Measurements from ENCODE around the gene S1PR2. TPM values are rescaled to one million over a fixed set of nuclear protein-coding genes. Genes with fewer than 3 reads are reported as not detected.

The S1PR2 gene, protein sequence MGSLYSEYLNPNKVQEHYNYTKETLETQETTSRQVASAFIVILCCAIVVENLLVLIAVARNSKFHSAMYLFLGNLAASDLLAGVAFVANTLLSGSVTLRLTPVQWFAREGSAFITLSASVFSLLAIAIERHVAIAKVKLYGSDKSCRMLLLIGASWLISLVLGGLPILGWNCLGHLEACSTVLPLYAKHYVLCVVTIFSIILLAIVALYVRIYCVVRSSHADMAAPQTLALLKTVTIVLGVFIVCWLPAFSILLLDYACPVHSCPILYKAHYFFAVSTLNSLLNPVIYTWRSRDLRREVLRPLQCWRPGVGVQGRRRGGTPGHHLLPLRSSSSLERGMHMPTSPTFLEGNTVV
- 1.8 and 3.4 TPM in 2 replicates for total RNA-seq

DNA sequence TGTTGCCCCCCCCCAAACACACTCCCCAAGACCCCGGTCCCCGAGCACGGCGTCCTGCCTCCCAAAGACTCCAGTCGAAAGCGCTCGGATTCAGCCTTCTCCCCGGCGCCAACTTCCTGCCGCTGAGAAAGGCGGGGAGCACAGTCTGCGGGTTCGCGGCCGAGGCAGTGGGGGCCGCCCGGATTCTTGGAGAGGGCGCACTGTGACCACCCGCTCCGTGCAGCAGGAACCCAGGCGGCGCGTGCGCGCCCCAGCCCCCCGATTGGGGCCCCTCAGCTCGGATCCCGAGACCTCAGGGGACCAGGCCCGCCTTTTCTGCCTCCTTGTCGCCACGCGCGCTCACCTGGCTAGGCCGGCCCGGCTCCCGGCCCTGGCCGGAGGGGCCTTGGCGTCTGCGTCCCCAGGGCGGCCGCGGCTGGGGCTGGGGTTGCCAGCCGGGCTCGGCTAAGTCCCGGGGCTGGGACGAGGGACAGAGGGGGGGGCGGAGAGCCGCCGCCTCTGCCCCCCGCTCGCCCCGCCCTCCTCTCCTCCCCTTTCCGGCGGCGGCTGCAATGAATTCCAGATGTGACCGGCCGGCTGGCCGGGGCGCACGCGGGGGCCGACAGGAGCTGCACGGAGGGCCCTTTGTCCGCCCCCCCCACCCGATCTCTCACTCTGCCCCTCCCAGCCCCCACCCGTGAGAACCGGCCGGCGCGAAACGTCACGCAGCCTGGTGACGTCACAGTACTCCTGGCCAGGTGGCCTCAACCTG lies at the start of gene S1PR2:
S1PR2 (minus strand) TSS at position 471 of the 751 bp plus-strand sequence. CDS start 6,426 bp downstream, outside the sequence.
- no peak for DNase-seq (ENCODE audit: extremely low read depth, low read depth, low spot score)

DNA sequence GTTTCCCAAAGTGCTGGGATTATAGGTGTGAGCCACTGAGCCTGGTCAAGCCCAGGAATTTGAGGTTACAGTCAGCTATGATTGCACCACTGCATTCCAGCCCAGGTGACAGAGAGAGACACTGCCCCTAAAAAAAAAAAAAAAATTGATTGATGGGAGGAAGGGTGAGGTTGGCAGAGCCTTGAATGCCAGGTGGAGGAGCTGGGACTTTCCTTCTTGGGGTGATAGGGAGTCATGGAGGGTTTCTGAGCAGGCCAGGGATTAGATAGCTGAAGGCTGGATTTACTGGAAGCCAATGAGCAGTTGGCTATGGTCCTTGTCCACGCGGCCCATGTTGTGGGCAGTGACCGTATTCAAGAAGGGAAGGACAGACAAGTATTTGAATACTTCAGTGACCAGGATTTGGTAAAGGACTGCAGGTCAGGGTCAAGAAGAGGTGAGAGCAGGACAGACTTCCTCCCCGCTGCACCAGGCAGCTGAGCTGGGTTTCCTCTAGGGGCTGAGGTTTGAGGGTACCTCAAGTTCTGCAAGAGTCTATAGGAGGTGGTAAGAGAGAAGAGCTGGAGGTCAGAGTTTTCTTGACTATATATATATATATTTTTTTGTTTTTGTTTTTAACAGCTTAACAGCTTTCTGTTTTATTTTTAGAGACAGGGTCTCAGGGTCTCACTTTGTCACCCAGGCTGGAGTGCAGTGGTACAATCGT lies 48.8 kb upstream of the S1PR2 start:
- no peak for DNase-seq (ENCODE audit: extremely low read depth, low read depth, low spot score)

DNA sequence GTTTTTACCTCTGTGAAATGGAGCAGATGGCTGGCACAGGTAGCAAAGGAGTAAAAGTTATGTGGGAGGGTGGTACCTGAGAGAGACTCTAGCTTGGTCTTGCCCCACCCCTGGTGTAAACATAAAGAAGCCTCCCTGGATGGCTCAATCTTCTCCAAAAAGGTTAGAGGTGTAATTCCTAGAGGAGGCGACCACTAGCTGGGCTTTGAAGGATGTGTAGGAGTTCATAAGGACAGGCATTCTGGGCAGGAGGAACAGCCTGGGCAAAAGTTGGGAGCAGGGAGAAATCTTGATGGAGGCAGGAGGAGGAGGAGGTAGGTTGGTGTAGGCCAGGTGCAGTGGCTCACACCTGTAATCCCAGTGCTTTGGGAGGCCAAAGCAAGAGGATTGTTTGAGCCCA lies 47.8 kb upstream of the S1PR2 start:
- no peak for DNase-seq (ENCODE audit: extremely low read depth, low read depth, low spot score)

DNA sequence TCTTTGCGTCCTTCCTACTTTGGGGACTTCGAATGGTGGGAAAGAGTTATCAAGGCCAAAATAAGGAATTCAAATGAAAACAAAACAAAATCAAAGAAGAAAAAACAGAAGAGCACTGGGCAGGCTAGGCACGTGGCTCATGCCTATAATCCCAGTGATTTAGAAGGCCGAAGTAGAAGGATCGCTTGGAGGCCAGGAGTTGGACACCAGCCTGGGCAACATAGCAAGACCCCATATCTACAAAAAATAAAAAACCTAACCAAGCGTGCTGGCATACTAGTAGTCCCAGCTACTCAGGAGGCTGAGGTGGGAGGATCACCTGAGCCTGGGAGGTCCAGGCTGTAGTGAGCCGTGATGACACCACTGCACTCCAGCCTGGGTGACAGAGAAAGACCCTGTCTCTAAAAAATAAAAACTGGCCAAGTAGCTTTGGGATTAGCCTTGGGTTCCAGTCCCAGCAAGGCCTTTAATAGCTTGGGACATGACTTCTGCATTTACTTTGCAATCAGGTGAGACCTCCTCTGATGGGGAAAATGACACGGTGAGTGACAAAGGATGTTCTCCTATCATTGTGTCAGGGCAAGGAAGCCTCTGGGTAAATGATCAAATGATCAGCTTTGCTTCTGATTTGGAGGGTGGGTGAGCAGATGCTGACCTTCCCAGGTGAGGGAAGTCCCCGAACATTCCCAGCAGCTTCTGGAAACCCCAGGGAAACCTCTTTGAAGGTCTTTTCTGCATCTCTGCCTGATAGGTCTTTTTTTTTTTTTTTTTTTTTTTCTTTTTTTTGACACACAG lies 46.9 kb upstream of the S1PR2 start:
- DNase-seq (ENCODE audit: extremely low read depth, low read depth, low spot score), result no peak

DNA sequence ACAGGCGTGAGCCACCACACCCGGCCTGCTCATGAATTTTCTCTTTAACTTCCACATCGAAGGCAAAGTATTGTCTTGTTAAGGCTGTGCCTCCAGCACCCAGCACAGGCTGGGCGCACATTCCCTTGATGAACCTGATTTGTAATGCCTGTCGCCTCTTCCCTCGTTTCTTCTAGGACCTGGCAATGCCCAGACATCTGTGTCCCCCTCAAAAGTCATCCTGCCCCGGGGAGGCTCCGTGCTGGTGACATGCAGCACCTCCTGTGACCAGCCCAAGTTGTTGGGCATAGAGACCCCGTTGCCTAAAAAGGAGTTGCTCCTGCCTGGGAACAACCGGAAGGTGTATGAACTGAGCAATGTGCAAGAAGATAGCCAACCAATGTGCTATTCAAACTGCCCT lies 43.5 kb upstream of the S1PR2 start:
- no peak for DNase-seq (ENCODE audit: extremely low read depth, low read depth, low spot score)

DNA sequence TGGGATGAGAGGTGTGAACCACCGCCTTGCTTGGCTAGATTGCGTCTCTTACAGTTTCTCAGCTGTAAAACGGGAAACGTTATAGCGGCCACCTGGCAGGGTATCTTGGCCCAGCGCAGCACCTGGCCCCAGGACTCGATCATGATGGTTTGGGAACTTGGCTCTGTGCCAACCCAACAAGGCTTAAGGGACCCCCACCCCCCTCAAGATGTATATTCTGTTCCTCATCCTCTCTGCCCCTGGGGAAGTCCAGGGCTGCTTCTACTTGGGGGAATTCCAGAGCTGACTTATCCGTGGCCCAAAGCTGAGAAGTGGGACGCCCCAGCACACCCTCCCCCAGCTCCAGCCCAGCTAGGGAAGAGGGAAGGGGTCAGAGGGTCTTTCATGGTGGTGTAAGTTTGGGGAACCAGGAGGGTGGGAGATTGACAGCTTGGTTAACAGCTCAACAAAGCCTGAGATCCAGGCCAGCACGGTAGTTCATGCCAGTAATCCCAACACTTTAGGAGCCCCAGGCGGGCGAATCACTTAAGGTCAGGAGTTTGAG lies 40.5 kb upstream of the S1PR2 start:
- no peak for DNase-seq (ENCODE audit: extremely low read depth, low read depth, low spot score)

DNA sequence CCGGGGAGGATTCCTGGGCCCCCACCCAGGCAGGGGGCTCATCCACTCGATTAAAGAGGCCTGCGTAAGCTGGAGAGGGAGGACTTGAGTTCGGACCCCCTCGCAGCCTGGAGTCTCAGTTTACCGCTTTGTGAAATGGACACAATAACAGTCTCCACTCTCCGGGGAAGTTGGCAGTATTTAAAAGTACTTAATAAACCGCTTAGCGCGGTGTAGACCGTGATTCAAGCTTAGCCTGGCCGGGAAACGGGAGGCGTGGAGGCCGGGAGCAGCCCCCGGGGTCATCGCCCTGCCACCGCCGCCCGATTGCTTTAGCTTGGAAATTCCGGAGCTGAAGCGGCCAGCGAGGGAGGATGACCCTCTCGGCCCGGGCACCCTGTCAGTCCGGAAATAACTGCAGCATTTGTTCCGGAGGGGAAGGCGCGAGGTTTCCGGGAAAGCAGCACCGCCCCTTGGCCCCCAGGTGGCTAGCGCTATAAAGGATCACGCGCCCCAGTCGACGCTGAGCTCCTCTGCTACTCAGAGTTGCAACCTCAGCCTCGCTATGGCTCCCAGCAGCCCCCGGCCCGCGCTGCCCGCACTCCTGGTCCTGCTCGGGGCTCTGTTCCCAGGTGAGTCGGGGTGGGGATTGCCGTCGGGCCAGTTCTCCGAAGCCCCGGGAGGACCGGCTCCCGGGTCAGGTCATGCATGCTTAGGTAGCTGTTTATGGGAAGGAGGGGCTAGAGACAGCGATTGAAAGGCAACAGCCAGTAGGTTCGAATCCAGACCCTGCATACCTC lies 39.7 kb upstream of the S1PR2 start, which contains the start of gene ICAM1:
ICAM1 (plus strand) TSS at position 505 of the 779 bp plus-strand sequence; CDS start at position 545, 40 bp downstream.
- DNase-seq (ENCODE audit: extremely low read depth, low read depth, low spot score), result peak; percentile 61

DNA sequence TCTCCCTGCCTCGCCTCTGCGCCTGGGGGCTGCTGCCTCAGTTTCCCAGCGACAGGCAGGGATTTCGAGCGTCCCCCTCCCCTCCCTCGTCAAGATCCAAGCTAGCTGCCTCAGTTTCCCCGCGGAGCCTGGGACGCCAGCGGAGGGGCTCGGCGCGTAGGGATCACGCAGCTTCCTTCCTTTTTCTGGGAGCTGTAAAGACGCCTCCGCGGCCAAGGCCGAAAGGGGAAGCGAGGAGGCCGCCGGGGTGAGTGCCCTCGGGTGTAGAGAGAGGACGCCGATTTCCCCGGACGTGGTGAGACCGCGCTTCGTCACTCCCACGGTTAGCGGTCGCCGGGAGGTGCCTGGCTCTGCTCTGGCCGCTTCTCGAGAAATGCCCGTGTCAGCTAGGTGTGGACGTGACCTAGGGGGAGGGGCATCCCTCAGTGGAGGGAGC lies 39.1 kb upstream of the S1PR2 start:
- no peak for DNase-seq (ENCODE audit: extremely low read depth, low read depth, low spot score)

DNA sequence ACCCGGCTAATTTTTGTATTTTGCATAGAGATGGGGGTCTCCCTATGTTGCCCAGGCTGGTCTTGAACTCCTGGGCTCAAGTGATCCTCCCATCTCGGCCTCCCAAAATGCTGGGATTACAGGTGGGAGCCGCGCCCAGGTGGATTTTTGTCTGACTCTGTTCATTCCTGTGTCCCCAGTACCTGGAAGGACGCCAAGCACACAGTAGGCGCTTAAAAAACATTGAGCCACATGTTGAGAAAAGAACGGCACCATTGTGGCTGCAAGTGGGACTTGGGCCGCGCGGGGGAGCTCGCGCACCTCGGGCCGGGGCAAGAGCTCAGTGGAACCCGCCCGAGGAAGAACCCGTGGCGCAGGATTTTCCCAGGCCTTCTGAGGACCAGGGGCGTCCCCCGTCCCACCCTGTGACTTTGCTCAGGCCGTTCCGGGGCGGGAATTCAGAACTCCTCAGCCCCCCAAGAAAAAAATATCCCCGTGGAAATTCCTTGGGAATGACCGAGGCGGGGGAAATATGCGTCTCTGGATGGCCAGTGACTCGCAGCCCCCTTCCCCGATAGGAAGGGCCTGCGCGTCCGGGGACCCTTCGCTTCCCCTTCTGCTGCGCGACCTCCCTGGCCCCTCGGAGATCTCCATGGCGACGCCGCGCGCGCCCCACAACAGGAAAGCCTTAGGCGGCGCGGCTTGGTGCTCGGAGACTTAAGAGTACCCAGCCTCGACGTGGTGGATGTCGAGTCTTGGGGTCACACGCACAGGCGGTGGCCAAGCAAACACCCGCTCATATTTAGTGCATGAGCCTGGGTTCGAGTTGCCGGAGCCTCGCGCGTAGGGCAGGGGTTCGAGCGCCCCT lies 38.4 kb upstream of the S1PR2 start:
- peak; percentile 52 for DNase-seq (ENCODE audit: extremely low read depth, low read depth, low spot score)

DNA sequence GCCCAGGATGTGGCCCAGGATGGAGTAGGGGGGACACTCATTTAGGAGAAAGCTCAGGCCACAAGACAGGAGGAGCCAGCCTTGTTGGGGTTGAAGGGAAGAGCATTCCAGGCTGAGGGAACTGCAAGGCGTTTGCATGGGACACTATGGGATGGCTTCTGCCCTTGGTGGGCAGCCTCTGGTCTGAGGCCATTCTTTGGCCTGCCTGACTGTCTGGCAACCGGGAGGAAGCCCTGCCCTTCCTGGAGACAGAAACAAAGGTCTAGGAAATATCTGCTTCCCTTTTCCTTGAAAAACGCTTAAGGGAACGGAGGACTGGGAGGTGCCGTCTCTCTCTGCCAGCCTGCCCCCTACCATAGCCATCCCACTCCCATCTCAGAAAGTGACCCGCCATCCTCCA lies 36.9 kb upstream of the S1PR2 start:
- no peak for DNase-seq (ENCODE audit: extremely low read depth, low read depth, low spot score)

DNA sequence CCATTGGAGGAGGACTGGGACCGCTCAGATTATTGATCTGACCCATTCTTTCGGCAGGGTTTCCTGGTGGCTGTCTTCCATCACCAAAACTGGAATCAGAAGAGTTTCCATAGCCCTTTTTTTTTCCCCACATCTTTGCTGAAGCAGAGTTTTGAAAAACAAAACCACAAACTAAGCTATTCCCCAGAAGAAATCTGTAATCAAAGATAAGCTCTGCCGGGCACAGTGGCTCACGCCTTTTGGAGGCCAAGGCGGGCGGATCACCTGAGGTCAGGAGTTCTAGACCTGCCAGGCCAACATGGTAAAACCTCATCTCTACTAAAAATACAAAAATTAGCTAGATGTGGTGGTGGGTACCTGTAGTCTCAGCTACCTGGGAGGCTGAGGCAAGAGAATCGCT lies 35.6 kb upstream of the S1PR2 start:
- DNase-seq (ENCODE audit: extremely low read depth, low read depth, low spot score), result no peak

DNA sequence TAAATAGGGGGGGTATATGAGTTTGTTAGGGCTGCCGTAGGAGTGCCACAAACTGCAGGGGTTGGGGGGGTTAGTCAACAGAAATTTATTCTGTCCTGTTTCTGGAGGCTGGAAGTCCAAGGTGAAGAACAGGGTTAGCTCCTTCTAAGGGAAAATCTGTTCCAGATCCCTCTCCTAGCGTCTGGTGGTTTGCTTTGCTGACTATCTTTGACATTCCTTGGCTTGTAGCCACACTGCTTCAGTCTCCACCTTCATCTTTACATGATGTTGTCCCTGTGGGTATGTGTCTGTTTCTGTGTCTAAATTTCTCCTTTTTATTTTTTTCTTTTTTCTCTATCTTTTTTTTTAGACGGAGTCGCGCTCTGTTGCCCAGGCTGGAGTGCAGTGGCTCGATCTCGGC lies 31.6 kb upstream of the S1PR2 start:
- DNase-seq (ENCODE audit: extremely low read depth, low read depth, low spot score), result no peak

DNA sequence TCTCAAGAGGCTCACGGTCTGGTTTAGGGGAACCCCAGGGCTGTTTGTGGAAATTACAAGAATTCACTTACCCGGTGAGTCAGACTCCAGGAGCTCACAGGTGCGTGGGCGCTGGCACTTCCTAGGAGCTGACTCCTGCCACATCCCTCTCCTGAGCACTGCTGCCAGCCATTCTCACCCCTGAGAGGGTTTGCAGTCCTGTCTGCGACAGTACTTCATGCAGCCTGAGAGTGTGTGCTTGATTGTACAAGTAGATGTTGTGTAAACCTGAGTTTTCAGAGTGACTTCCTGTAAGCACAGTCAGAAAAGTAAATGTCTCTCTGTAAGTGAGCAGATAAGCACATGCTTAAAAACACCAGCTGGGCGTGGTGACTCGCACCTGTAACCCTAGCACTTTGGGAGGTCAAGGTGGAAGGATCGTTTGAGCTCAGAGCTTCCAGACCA lies 29.0 kb upstream of the S1PR2 start:
- no peak for DNase-seq (ENCODE audit: extremely low read depth, low read depth, low spot score)

DNA sequence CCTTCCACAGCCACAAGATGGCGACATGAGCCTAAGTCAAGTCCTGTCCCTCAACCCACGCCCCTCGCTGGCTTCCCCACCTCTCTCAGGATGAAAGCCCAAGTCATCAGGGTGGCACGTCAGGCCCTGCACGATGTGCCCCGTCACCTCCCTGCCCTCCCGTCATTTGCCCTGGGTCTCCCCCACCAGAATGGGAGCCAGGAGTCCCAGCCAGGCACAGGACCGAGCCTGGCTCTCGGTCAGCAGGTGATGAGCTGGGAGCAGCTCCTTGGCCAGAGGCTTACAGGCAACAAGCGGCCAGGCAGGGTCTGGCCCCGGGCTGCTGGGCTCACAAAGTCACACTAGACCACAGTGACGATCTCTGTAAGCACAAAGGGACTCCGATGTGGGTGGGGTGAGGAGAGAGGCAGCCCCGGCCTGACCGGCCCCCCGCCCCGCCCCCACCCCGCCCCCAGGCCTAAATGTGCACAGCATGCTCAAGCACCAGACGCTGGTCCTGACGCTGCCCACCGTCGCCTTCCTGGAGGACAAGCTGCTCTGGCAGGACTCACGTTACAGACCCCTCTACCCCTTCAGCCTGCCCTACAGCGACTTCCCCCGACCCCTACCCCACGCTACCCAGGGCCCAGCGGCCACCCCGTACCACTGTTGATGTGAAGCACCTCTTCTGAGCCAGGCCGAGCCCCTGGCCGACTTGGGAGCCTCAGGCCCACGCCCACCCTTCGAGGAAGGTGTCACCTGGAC lies 28.2 kb upstream of the S1PR2 start:
- peak; percentile 67 for DNase-seq (ENCODE audit: extremely low read depth, low read depth, low spot score)

DNA sequence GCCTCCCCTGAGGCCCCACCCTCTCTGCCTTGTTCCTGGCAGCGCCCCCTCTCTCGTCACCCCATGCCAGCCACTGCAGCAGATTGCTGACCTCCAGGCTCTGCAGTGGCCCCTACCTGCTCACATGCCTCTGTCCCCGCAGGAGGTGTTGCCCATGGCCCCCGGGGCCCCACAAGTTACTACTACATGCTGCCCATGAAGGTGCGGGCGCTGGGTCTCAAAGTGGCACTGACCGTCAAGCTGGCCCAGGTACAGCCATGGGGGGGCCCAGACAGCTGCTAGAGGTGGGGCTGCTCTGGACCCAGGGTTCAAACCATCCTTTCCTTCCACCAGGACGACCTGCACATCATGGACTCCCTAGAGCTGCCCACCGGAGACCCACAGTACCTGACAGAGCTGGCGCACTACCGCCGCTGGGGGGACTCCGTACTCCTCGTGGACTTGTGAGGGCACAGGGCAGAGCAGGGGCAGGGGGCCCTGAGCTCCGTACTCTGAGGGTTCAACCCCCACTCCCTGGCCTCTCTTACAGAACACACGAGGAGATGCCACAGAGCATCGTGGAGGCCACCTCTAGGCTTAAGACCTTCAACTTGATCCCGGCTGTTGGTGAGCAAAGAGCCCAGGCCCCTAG lies 27.1 kb upstream of the S1PR2 start:
- DNase-seq (ENCODE audit: extremely low read depth, low read depth, low spot score), result no peak

DNA sequence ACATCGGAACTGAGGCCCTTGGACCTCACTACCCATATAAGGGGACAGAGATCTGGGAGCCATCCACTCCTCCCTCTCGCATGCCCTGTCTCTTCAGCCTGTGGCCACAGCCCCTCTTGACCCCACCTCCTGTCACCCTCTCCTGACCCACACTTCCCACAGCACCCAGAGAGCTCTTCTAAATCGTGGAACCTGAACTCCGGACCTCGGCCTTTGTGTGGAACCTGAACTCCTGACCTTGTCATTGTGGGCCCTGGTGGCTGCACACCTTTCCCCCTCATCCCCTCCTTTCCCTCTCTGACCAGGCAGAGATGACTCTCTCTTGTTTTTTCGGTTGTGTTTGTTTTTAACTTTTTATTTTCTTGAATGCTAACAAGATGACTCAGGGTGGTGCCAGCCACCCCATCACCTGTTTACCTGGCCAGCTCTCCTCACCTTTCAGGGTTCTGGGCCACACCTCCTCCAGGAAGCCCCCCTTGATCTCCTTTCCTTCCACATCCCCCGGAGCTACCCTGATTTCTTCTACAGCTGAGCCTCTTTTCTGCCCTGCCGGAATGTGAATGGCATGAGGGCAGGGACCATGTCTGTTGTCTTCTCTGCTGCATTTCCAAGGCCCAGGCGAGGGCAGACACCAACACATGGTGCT lies 26.0 kb upstream of the S1PR2 start:
- no peak for DNase-seq (ENCODE audit: extremely low read depth, low read depth, low spot score)

DNA sequence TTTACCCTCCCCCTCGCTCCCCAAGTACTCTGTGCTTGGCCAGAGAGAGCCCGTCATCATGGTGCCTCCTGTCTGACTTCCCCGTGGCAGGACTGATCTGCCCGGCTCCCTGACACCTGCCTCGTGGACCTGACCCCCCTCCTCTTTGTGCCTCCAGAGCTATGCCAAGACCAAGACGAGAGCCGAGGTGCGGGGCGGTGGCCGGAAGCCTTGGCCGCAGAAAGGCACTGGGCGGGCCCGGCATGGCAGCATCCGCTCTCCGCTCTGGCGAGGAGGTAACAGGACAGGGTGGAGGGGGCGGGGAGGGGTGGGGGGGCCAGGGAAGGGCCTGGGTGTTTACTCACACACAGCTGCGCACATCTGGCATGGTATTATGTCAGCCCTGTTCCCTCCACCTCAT lies 25.4 kb upstream of the S1PR2 start:
- DNase-seq (ENCODE audit: extremely low read depth, low read depth, low spot score), result no peak
